ENCODE results near the gene SCTR. TPM values are rescaled to one million over a fixed set of nuclear protein-coding genes. Genes with fewer than 3 reads are reported as not detected.

SCTR gene
- polyA plus RNA-seq, 4 donors, result 6.1 to 20.2 (median 9.7) TPM

DNA sequence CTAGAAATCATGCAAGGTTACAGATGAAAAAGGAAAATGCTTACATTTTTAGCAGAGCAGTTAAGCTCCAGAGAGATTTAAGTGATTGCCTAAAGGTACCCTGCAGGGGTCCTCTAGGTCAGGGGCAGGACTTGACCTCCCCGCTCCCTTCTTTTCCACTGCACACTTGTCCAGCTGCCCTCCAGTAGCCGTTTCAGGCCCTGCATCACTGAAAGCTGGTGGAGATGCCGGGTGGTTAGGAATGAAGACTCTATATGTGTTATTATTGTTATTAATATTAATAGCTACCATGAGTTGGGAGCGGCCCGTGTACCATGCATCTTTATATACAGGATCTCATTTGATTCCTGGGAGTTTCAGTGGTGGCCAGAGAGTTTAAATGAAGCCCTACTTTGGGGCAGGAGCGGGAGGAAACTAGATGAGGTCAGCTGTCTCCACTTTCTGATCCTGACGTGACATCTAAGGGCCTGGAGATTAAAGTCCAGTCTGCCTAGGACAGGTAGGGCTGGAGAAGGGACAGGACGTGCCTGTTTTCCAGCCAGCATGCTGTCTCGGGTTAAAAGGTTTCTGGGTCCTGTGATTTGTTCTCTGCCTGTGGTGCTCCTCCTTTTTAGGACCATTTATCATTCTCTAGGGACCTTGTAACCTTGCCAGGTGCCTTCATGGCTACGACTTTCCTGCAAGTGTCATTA lies 90.5 kb downstream of the SCTR start:
- no peak for DNase-seq (ENCODE audit: low read depth in 4 of 4, low spot score in 2 of 4)

DNA sequence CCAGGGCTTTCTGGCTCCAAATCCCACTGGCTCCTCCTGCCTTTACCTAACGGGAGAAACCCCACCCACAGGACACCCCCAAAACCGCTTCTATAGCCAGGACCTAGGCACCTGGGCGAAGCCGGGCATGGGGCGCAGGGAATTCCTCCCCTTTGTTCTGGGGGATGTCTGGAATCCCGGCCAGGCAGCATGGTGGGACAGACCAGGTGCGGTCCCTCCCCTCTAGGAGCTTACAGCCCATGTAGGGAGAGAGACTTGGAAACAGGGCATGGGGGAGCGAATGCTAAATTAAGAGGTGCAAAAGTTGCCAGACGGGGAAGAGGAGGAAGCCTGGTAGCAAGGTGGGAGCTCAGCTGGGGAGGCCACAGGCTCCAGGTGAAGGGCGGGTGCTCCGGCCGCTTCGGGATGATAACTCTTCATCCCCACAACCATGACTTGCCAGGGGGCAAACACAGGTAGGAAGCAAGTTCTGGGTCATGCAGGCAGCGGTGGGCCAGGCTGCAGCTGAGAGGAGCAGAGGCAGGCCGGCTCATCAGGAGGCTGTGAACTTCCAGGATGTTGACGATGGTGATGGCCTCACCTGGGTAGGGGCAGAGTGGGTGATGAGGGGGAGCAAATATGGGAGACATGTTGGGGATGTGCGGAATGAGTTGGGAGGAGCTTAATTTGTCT lies 91.3 kb downstream of the SCTR start:
- no peak for DNase-seq (ENCODE audit: low read depth in 4 of 4, low spot score in 2 of 4)

DNA sequence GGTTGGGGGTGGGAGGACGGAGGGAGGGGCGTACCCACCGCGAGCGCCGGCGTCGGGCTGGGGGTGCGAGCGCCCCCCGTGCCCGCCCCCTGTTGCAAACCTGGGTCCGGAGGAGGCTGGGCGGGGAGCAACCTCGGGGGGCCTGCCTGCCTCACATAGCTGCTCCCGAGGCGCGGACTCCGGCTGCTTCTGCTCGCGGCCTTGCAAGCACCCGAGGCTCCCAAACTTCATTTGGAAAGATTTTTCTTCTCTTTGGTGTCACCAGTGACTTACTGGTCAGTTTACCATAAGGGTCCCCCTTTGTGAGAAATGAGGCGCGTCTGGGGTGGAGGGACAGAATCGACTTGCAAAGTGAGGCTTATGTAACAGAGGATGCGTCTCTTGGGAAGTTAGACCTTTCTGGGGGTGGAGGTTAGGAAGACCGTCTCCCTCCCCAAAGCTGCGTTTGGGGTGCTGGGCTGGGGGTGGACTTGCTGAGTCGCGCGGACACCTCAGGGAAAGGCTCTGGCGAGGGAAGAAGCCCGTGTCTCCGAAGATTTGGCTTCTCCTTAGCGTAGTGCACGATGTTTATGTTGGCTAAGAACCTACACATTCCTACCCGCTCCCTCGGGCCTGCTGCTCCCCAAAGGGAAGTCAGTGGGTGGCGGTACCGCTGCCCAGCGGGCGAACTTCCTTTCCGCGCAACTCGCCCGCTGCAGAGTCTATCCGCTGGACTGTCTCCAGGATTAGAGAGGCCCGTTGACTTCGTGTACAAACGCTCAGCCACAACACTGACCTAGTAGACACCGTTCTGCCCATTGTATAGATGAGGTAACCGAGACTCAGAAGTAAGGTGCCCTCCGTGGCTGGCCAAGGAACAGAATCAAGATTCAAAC lies 92.1 kb downstream of the SCTR start:
- no peak for DNase-seq (ENCODE audit: low read depth in 4 of 4, low spot score in 2 of 4)

DNA sequence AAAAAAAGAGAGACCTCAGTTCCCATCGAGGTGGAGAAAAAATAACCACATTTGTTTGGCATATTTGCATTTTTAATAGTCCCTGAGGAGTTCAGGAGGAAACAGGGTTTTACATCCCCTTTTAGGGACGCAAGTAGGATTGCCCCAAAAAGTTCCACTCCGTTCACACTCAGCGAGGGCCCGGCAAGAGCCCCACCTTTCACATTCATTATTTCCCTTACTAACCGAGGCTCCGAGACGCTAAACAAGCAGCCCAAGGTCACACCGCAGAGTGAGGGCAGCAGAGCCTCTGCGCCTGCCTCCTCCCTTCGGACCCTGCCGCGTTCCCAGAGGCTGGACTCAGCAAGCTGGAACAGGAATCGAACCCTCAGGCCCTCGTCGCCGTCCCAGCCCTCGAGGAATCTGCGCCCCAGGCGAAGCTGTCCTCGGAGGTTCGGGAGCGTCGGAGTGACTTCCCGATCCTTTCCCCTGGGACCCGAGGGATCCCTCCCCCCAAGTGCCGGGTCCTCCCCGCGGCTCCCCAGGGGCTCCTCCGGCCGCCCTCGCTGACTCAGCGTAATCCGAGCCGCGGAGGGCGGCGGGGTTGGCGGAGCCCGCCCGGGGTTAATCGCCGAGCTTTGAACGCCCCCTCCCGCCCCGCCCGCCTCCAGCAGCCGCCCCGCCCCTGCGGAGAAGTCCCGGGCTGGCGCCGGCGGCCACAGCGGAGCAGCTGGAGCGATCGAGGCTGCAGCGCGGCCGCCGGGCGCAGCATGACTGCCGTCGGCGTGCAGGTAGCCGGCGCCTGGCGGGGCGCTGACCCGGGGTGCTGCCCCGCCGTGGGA lies 92.9 kb downstream of the SCTR start, which contains the start of gene TMEM37:
Gene TMEM37, plus strand, starts transcription at position 700 of the 821 bp plus-strand sequence. Its CDS starts 50 bp downstream, at position 750.
- DNase-seq (ENCODE audit: low read depth in 4 of 4, low spot score in 2 of 4), result peak in 3 of 4 donors; percentile 65 to 74 (median 71)

DNA sequence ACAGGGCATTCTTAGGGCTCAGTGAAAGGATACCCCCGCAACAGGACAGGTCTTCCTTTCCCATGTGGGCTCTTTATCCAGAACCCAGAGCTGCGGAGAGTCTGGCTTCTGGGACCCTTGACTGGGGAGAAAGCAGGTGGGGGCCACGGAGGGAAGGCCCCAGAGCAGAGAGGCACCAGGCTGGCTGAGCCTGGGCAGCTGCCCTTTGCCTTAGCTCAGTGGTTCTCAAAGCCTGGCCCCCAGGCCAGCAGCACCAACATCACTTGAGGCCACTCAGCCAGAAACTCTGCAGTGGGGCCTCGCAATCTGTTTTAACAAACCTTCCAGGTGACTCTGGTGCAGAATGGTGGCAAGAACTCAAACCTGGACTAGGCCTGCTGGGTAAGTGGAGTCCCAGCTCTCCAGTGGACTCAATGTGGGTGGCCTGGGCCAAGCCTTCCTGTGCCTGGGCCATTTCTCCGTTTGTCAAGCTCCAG lies 94.2 kb downstream of the SCTR start:
- no peak for DNase-seq (ENCODE audit: low read depth in 4 of 4, low spot score in 2 of 4)

DNA sequence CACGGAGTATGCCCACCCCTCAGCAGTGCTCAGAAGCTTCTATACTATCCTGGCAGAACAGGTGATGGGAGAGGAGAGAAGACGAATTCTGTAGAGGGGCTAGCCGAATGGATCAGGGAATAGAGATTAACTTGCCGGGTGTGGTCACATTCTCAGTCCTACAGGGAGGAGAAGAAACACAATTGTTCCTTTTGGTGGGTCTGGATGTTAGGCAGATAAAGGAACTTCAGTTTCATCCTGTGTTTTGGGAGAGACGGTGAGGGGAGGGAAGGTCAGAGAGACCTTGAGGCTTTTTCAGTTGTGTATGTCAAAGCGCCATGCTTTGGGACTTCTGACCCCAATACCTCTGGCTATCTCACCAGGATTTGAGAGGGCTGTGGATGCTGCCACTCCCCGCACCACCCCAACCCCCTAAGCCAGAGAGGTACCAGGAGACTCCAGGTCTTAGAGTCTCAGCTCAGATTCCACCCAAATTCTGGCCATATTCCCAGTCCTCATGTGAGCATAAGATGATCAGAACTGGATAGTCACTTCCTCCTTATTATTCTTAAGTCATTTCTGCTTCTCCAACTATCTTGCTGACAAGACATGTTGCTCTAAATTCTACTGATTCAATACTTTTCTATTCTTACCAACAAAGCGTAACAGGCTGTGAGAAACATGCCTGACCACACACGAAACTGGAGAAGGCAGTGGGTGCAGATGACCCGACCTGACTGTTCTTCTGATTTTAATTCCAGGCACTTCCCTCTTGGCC lies 94.9 kb downstream of the SCTR start:
- no peak for DNase-seq (ENCODE audit: low read depth in 4 of 4, low spot score in 2 of 4)

DNA sequence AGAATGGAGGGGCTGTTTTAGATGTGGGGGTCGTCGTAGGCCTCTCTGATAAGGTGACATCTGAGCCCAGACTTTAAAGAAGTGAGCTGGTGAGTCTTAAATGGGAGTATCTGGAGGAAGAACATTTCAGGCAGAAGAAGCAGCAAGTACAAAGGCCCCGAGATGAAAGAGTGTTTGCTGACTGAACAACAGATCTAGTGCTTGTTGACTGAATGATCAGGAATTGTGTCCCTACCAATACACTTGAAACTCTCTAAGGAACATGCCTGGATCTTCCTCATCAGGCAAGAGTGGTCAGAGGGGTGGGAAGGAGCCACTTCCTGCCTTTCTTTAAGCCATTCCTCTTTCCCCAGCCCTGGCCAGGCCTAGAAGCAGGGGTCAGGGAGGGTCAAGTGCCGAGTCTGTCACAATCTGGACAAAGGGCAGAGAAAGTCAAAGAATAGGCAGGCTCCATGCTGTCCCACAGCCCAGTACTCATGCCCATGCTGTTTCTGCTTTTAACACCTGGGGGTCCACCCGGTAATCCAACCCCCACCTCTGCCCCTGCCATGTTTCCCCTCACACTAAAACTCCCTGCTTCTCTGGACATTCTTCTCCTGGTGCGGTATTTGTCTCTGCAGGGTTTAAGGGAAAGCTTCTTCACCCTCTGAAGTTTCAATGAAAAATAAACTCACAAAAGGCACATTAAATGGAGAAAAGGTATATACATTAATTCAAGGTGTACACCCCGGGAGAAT lies 95.6 kb downstream of the SCTR start:
- DNase-seq (ENCODE audit: low read depth in 4 of 4, low spot score in 2 of 4), result no peak

DNA sequence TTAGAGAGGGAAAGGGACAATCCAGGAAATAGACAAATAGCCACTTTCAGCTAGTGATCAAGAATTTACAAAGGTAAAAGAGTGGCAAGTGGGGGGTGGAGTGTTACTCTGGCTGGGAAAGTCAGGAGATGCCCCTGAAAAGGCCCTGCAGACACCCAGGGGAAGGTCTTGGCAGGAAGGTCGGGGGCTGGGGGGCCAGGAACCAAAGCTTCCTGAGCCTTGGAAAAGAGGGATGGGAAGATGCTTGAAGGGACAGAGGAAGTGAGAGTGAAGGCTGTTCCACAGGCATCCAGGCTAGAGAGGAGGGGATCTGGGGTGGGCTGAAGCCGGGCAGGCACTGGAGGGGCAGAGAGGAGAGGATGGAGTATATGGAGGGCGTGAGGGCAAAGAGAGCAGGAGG lies 96.5 kb downstream of the SCTR start:
- no peak for DNase-seq (ENCODE audit: low read depth in 4 of 4, low spot score in 2 of 4)

DNA sequence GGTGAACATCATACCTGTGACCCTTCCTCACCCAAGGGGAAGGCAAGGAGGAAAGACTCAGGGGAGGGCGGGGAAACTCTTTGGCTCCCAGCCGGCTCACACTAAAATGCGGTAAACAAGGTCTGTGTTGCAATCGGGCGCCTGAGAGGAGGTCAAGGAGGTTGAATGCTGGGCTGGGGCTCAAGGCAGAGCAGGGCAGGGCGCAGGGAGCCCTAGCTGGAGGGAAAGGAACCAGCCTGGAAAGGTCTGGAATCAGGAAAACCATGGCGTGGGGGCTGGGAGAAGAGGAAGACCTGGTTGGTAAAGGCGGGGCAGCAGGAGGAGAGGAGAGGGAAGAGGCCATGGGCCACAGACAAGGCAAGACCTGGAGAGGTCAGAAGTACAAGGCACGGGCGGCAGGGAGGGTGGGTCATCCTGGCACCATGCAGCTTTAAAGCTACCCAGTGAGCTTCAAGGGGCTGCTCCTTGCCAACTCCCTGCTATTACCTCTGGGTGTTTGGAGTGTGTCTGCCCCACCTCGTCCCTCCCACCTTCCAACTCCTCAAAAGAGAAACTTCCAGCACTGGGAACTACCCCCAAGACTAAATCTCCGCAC lies 97.4 kb downstream of the SCTR start:
- no peak for DNase-seq (ENCODE audit: low read depth in 4 of 4, low spot score in 2 of 4)

DNA sequence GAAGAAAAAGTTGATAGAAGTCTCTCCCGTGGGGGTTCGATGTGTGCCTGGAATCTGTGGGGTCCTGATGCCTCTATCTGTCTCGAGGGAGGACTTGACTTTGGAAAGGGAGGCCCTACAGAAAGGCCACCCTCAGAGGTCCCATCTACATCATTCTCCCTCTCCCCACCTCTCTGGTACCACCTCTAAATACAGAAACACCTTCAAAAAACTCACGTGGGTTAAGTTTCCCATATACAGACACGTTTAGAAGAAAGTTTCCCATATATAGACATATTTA lies 97.9 kb downstream of the SCTR start:
- DNase-seq (ENCODE audit: low read depth in 4 of 4, low spot score in 2 of 4), result no peak

DNA sequence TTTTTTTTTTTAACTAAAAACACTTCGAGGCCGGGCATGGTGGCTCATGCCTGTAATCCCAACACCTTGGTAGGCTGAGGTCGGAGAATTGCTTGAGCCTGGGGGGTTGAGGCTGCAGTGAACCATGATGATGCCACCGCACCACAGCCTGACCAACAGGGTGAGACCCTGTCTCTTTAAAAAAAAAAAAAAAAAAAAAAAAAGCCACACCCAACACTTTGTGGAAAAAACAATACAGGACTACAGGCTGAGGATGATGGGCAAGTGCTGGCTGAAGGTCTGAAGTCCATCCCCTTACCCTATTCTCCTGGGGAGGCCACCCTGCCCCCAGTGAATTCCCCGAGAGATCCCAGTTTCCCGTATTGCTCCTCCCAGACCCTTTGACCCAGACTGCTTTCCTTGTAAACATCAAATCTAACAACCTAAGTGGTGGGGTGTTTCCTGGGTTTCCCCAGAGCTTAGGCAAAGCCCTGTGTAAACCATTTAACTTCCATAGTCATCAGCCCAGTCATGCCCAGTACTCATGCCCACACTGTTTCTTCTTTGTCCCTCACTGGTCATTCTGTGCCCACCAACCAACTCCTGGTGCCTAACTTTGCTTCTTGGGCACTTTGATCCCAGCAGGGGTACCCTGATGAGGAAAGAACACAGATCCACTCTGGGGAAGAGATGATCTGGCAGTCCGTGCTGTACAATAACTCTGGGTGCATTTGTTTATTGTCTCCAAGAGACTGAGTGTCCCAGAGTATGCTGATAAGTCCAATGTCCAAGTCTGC lies 98.5 kb downstream of the SCTR start:
- DNase-seq (ENCODE audit: low read depth in 4 of 4, low spot score in 2 of 4), result no peak

DNA sequence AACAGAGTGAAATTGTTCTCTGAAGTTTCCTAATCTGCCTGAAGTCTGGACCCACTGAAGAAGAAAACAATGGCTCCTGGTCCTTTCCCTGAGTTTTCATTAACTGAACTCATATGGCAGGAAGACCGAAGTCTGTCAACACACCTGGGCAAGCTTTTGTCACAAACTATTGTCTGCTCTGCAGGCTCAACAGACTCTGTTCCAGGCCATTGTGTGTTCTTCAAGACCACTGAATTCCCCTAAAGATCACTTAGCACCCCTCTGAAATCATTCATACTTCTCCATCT lies 99.2 kb downstream of the SCTR start:
- no peak for DNase-seq (ENCODE audit: low read depth in 4 of 4, low spot score in 2 of 4)

DNA sequence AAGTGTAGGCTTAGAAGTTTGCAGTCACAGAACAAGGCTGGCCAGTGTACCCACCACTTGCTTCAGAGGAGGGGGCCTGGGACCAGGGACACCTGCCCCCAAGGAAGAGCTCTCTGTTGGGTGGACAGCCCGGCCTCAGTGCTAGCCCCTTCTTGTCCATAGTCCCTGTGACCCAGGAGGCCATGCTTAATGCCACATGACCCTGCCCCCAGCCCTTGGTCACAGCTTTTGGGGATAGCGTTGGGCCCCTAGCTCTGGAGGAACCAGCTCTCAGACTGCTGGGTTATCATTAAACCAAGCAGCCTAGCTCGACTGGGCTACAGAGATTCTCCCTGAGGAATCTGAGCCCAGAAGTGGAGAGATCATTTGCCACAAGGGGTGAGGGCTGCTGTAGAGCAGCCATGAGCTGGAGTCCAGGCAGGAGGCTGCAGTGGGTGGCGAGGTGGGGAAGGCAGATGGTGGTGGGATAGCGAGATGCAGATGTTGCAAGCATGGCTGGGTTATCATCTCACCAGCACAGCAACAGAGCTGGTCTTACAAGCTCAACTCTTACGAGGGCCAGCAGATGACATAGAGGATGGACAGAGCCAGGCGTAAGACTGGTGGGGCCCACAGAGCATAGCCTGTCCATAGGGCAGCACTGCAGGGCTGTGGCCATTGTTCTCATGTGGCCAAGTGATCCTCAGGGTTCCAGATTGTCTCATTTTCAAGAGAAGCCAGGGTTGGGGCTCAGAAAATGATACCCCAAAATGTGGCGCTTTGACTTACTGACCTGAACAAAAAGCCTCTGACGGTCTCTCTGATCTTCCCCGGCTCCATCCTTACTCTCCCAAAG lies 99.8 kb downstream of the SCTR start:
- no peak for DNase-seq (ENCODE audit: low read depth in 4 of 4, low spot score in 2 of 4)

DNA sequence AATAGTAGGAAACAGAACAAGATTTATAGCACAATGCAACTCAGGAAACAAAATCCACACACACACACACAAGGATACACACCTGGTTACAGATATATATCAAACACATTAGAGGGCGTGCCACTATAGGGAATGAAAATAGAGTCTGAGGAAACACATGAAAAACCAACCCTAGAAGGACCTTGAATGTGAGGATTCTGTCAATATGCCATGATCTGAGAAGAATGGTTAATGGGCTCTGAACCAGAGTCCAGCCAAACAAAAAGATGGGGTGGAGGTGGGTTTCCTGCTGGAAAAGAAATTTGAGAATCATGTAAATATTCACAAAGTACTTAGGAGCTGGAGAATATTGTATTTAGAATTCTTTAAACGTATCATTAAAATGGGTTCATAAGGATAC lies 100.5 kb downstream of the SCTR start:
- DNase-seq (ENCODE audit: low read depth in 4 of 4, low spot score in 2 of 4), result no peak

DNA sequence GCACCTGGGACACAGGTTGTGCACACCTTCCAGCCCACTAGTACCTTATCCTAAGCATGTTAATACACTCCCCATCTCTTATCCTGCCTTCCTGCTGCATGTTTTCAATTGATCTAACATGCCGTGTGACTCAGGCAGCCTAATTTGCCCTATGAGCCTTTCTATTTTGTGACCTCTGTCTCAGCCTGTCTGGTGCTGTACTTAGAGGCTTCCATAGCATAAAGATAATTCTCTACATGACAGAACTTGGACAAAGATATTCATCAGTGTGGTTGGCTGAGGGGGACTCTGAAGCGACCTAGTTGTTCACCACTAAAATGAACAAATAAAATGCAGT lies 101.2 kb downstream of the SCTR start:
- no peak for DNase-seq (ENCODE audit: low read depth in 4 of 4, low spot score in 2 of 4)

DNA sequence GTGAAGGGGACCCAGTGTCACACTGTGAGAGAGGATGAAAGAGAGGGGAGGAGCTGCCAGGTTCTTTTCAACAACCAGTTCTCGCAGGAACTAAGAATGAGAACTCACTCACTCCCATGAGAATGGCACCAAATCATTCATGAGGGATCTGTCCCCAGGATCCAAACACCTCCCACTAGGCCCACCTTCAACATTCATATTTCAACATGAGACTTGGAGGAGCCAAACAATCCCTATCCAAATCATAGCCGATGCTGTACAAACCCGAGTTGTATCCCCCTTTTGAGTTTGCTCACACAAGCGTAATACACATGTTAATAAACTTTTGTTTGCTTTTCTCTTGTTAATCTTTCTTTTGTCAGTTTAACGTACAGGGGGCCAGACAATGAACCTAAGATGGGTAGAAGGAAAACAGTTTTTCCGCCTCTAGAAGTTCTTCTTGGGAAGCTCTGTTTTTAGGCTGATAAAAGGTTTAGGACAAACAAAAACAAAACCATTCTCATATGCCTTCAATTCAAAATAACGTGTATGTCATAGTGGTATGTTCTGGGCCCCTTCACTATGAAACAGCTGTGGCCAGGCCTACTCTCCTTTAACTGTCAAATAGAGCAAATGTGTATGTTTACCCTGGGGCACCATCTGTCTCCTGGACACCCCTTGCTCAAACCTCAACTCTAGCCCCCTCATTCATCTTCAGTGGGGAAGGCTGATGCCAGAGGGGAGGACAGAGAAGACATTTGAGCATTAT lies 101.7 kb downstream of the SCTR start:
- DNase-seq (ENCODE audit: low read depth in 4 of 4, low spot score in 2 of 4), result no peak

DNA sequence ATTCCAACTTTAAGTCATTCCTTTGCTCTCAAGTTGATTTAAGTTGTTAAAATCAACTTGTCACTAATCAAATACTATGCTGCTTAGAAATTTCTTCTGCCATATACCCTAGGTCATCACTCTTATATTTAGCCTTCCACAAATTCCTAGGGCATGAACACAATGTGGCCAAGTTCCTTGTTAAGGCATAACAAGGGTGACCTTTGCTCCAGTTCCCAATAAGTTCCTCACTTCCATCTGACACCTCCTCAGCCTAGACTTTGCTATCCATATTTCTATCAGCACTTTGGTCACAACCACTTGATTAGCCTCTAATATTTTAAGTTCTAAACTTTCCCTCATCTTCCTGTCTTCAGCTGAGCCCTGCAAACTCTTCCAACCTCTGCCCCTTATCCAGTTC lies 102.5 kb downstream of the SCTR start:
- DNase-seq (ENCODE audit: low read depth in 4 of 4, low spot score in 2 of 4), result no peak
